HG02943 (cell line): ENCODE results near the gene EIF1AD.
A peak's percentile ranks its signal among the peaks of the same experiment; 100 is the strongest.
"Not testable (repeated sequence)": the region's sequence is repeated elsewhere in the genome, so short reads cannot be mapped to it uniquely, and the experiment has no call there.

Experiments
- ATAC-seq: cut with Tn5 transposase; IDR thresholded peaks from one replicate; pipeline ENCODE4 v1.9.1; 2021; ENCODE audit warnings: mild to moderate bottlenecking, low read depth, moderate library complexity; ENCODE audit not compliant: unreplicated experiment

Gene EIF1AD

GRCh38 chr11:66001942-66002647, at the start of gene EIF1AD, which contains the start of gene BANF1:
Gene EIF1AD, minus strand, starts transcription at chr11:66002157. Its CDS starts 1,768 bp downstream, at chr11:66000389.
Gene BANF1, plus strand, starts transcription at chr11:66002503. Its CDS starts 748 bp downstream, at chr11:66003251.
- ATAC-seq = peak; percentile 81

DNA sequence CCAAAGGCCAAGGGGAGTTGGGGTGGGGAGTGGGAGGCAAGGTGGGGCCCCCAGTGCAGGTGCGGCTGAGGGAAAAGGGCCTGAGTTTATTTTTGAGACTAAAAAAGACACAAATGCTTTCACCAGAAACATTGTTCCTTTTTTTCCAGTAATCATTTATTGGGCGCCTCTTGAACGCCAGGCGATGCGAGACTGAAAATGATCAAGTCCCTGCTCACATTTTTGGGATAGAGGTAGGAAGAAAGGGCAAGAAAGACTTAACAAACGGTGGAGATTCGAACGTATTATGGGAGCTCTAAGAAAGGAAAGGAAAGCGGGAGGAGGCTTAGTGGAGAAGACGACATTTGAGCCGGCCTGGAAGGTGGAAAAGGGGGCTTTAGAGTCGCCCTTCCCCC, 49.4 kb upstream of the EIF1AD start:
- no peak for ATAC-seq

DNA sequence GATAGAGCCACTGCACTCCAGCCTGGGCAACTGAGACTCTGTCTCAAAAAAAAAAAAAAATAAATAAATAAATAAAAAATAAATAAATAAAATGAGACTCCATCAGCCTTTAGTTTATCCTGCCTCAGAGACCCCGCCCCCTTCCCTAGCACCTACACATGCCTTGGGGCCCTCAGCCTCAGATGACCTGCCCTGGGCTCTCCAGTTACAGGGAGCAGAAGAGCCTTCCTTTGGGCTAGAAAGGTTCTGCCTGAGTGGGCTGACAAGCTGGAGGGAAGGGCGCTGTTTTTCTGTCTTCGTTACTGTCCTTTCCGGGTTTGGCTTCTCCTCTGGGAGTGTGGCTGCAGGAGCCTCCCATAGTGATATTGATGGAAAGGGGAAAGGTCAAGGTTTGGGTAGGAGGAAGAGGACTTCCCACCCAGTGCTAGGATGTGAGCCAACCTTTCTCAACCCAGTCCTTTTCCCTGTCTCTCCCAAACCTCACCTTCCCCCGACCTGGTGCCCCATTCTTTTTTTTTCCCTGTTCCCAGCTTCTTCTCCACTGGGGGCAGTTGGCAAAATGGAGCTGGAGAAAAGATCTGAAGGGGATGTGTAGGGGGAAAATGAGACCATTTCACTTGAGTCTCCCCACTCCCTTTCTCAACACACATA, 48.7 kb upstream of the EIF1AD start:
- no peak for ATAC-seq

DNA sequence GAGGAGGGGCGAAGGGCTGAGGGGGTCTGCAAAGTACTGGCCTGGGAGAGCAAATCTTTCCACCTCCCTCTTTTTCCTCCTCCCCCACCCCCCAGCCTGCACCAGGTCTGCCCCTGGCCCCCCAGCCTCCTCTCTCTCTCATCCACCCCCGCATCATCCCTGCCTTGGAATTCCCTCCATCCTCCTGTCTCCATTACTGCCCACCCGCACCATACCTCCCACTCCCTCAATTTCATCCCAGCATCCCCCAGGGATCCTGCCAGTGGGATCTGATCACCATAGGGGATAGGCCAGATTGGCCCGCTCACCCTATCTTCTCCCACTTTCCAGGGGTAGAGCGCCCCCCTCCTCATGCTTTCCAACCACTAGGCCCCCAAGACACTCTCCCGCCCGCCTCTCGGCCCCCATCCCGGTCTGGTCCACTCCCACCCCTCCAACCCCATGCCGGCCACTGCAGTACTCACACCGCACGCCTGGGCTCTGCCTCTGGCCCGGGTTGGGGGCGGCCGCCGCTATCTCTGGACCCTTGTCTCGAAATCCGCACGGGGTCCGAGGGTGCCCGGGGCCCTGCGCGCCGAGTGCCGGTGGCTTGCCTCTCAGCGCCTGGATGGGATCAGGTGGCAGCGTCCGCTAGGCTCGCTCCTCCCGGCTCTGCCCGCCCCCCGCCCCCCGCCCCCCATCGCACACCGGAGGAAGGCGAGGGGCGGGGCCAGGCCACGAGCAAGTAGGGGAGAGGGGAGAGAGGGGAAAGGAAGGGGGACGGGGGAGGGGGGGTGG, 46.8 kb upstream of the EIF1AD start, which contains the start of gene GAL3ST3:
Gene GAL3ST3 (minus strand): TSS at position 615 of the 777 bp plus-strand sequence. CDS start 3,746 bp downstream, outside the sequence.
- no peak for ATAC-seq

DNA sequence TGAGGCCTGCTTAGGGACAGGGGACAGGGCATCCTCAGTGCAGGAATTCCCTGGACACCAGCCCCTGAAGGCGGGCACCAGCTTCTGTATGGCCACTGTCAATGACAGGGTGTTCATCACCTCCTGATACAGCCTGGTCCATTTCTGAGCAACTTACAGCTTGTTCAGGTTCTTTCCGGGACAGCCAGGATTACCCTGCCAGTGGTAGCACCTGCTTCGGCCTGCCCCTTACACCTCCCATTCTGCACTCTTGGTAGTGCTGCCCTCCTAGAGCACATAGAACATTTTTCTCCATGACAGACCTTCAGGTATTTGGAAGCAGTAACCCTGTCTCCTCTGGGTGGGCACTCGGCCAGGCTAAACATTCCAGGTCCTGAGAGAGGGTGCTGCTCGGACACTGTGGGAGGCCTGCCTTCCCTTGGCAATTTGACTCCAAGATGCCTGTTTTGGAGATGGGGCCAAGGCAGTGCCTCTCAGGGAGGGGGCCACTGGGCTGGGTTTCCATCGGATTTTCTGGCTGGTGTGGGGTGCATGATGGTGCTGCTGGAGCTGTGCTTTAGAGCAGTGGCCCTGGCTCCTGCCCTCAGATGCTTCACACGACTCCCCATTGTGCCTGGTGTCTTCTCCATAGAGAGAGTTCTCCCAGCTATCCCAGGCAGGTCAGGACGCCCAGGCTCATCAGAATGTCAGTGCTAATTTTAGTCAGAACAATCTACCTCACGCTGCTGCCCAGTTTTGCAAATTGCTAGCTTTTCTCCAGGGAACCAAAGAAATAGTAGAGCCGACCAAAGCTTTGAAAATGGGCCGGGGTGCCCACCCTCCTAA, 45.8 kb upstream of the EIF1AD start:
- no peak for ATAC-seq

- ATAC-seq = no peak
Measured at GRCh38 chr11:66046901-66047300, 44.9 kb upstream of the EIF1AD start.

- ATAC-seq = no peak
Measured at GRCh38 chr11:66045177-66045639, 43.3 kb upstream of the EIF1AD start.

- no peak for ATAC-seq
Measured at GRCh38 chr11:66044757-66045156, 42.8 kb upstream of the EIF1AD start.

DNA sequence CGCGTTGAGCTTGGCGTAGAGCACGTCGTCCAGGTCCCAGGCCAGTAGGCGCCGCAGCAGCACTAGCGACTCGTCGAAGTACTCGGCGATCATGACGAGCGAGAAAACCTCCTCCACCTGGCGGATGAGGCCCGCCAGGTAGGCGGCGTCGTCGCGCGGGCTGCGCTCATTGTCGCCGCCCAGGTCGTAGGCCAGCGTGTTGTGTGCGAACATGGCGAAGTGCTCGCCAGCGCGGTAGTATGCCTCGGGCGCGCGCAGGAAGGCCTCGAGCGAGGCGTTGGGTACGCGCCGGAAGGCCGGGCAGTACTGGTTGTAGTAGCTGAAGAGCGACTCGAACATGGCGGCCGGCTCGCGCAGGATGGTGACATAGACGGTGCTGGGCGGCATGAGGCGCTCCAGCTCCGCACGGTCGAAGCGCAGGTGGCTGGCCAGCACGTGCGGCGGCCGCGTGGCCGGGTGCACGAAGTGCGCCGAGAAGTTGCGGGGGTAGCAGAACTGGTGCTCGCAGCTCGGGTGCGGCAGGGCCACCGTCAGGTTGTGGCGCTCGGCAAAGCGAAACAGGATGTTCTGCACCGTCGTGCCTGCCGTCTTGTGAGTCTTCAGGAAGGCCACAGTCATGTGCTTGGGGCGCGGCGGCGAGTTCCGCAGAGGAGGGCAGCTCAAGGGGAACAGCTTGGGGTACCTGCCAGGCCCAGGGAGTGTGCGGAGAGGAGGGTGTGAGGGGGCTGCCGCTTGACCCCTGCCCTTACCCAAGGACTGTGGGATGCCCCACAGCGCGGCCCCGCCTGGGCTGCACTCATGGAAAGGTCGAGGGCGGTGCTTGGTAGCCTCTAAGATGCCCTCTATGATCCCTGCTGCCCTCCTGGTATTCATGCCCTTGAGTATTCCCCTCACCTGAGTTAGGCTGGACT, 41.3 kb upstream of the EIF1AD start:
- no peak for ATAC-seq

- ATAC-seq = no peak
Measured at GRCh38 chr11:66042227-66042995, 40.5 kb upstream of the EIF1AD start.

- no peak for ATAC-seq
Measured at GRCh38 chr11:66039765-66040164, 37.8 kb upstream of the EIF1AD start.

- ATAC-seq = no peak
Measured at GRCh38 chr11:66037327-66037726, 35.4 kb upstream of the EIF1AD start.

GRCh38 chr11:66036334-66036710, 34.4 kb upstream of the EIF1AD start:
- ATAC-seq = no peak

GRCh38 chr11:66035653-66036333, 33.8 kb upstream of the EIF1AD start:
- no peak for ATAC-seq

- ATAC-seq = no peak
Measured at GRCh38 chr11:66032957-66033735, 31.2 kb upstream of the EIF1AD start.

DNA sequence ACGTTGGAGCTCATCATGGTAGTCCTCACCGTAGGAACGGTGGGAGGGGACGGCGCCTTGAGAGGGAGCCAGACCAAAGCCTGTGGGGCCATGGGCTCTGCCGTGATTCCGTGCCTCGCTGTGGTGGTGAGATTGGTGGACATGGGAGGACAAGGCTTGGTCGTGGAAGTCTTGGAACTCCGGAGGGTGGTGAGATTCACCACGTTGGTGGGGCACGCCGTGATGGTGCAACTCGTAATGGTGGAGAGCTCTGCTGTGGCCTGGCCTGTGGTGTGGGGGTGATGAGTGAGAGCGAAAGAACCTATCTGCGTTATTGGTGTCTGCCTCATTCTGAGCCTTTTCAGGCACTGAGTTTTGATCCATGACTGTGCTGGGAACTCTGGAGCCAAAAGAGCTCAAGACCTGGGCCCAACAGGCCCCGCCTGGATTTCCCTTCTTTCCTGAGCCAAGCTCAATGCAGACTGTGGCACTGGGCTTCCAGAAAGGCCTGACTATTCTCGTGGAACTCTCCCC, 24.1 kb upstream of the EIF1AD start, which contains the start of gene CATSPER1:
Gene CATSPER1 (minus strand): TSS at position 463 of the 513 bp plus-strand sequence. CDS start 100 bp downstream, at position 363.
- ATAC-seq = no peak

- ATAC-seq = not testable (repeated sequence)
Measured at GRCh38 chr11:66023186-66023440, 21.2 kb upstream of the EIF1AD start.
